ENCODE results near the gene IL22RA1. TPM values are rescaled to one million over a fixed set of nuclear protein-coding genes. Genes with fewer than 3 reads are reported as not detected.

IL22RA1 gene
- total and polyA plus RNA-seq, 9 of the 15 experiments (the other 6 are each of a cell fraction or from before 2014, with no cell fraction given): not detected

- Histone ChIP-seq H3K9ac (ENCODE audit: insufficient read depth in 1 of 2, low read depth in 2 of 2, low read length in 2 of 2) (no peak overlapping the region), H3K4me3 (no peak overlapping the region), H3K9me3 (replicated peaks; ENCODE audit: control insufficient read depth, insufficient read depth, low read depth, low read length) (no peaks in the 10 kb centered on the region), H3K4me2 (ENCODE audit: insufficient read depth, low read length) (no peak overlapping the region), H4K20me1 (replicated peaks; ENCODE audit: control insufficient read depth, insufficient read depth, low read length) (peaks cover 6% of the 10 kb centered on the region; the same call in 1 of the 2 replicates), H3K9me1 (ENCODE audit: control insufficient read depth, insufficient read depth, low read length) (no peaks in the 10 kb centered on the region), H3K4me1 (replicated peaks in 1 of 2; ENCODE audit: control insufficient read depth in 2 of 2, insufficient read depth in 2 of 2, low read length in 2 of 2) (no peaks in the 10 kb centered on the region), H3K36me3 (ENCODE audit: control insufficient read depth, insufficient read depth, low read length) (no peaks in the 10 kb centered on the region), H3K79me2 (ENCODE audit: control insufficient read depth, insufficient read depth, low read length) (no peaks in the 10 kb centered on the region), H2AFZ (ENCODE audit: low read depth, low read length) (no peak overlapping the region), H3K27ac (ENCODE audit: extremely low read depth, low read depth, low read length) (no peak overlapping the region), H3K27me3 (ENCODE audit: control insufficient read depth in 2 of 2, insufficient read depth in 2 of 2, low read length in 2 of 2) (peaks cover 3 to 40% of the 10 kb centered on the region in 2 experiments; a peak in 3 of 5 replicates)
- BruUV-seq (replicated peaks): no TSS peak
- POLR2A ChIA-PET: interaction anchor here (1.2 to 1.5 kb wide), 2 partner anchors 11 to 15 kb away, joined by 3 read pairs; no protein-coding TSS in a partner anchor
- FAIRE-seq: no peak
- 2% methylated on average over 4 of the region's 4 CpGs for WGBS (ENCODE audit: insufficient coverage, low coverage, missing lambda C conversion rate)
- in situ Hi-C loops (cut with MboI) (no loop called here), intact Hi-C loops (cut with micrococcal nuclease) (no loop called here)
- no peak for DNase-seq (ENCODE audit: extremely low read depth in 1 of 4, low spot score in 3 of 4)
- ATAC-seq: no peak
- TF ChIP-seq TAL1 (IDR thresholded peaks at IDR 0.05) (no peak), ZFP36 (IDR thresholded peaks at IDR 0.05; ENCODE audit: low read depth, low read length, partially characterized antibody) (peak; percentile 58)
- CTCF ChIA-PET (ENCODE audit: low intra/inter-chr PET ratio): interaction anchor here (0.5 kb wide), 1 partner anchor 81 kb away, joined by 4 read pairs; no protein-coding TSS in a partner anchor
Observed at GRCh38 chr1:24125456-24125855, 17.5 kb downstream of the IL22RA1 start.

- Histone ChIP-seq H3K4me2 (ENCODE audit: insufficient read depth, low read length) (no peak overlapping the region), H3K27me3 (ENCODE audit: control insufficient read depth in 2 of 2, insufficient read depth in 2 of 2, low read length in 2 of 2) (peaks cover 3 to 45% of the 10 kb centered on the region in 2 experiments; a peak in 3 of 5 replicates), H4K20me1 (replicated peaks; ENCODE audit: control insufficient read depth, insufficient read depth, low read length) (peaks cover 6% of the 10 kb centered on the region; the same call in 1 of the 2 replicates), H3K79me2 (ENCODE audit: control insufficient read depth, insufficient read depth, low read length) (no peaks in the 10 kb centered on the region), H2AFZ (ENCODE audit: low read depth, low read length) (no peak overlapping the region), H3K9me3 (replicated peaks; ENCODE audit: control insufficient read depth, insufficient read depth, low read depth, low read length) (no peaks in the 10 kb centered on the region), H3K4me3 (no peak overlapping the region), H3K4me1 (replicated peaks in 1 of 2; ENCODE audit: control insufficient read depth in 2 of 2, insufficient read depth in 2 of 2, low read length in 2 of 2) (no peaks in the 10 kb centered on the region), H3K36me3 (ENCODE audit: control insufficient read depth, insufficient read depth, low read length) (no peaks in the 10 kb centered on the region), H3K9ac (ENCODE audit: insufficient read depth in 1 of 2, low read depth in 2 of 2, low read length in 2 of 2) (no peak overlapping the region), H3K27ac (ENCODE audit: extremely low read depth, low read depth, low read length) (no peak overlapping the region), H3K9me1 (ENCODE audit: control insufficient read depth, insufficient read depth, low read length) (no peaks in the 10 kb centered on the region)
- FAIRE-seq (peak; percentile 26), ATAC-seq (no peak), DNase-seq (ENCODE audit: extremely low read depth in 1 of 4, low spot score in 3 of 4) (no peak)
- 0% methylated on average over 2 of the region's 2 CpGs for WGBS (ENCODE audit: insufficient coverage, low coverage, missing lambda C conversion rate)
- in situ Hi-C loops (cut with MboI): no loop called here
- intact Hi-C loops (cut with micrococcal nuclease): no loop called here
- no TSS peak for BruUV-seq (replicated peaks)
- ChIA-PET POLR2A (no interaction called here), CTCF (ENCODE audit: low intra/inter-chr PET ratio) (interaction anchor here (0.5 kb wide), 2 partner anchors 80 to 673 kb away, joined by 4 to 5 read pairs; no protein-coding TSS in a partner anchor)
- no peak for TF ChIP-seq MYNN (IDR thresholded peaks at IDR 0.05)
- no peak for TF ChIP-seq MYNN (CRISPR knock-in tag; IDR thresholded peaks at IDR 0.05)
- TF ChIP-seq, protein P1, sequence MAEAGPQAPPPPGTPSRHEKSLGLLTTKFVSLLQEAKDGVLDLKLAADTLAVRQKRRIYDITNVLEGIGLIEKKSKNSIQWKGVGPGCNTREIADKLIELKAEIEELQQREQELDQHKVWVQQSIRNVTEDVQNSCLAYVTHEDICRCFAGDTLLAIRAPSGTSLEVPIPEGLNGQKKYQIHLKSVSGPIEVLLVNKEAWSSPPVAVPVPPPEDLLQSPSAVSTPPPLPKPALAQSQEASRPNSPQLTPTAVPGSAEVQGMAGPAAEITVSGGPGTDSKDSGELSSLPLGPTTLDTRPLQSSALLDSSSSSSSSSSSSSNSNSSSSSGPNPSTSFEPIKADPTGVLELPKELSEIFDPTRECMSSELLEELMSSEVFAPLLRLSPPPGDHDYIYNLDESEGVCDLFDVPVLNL (CRISPR knock-in tag; IDR thresholded peaks at IDR 0.05; ENCODE audit: low read depth): no peak
- TF ChIP-seq, protein P2, sequence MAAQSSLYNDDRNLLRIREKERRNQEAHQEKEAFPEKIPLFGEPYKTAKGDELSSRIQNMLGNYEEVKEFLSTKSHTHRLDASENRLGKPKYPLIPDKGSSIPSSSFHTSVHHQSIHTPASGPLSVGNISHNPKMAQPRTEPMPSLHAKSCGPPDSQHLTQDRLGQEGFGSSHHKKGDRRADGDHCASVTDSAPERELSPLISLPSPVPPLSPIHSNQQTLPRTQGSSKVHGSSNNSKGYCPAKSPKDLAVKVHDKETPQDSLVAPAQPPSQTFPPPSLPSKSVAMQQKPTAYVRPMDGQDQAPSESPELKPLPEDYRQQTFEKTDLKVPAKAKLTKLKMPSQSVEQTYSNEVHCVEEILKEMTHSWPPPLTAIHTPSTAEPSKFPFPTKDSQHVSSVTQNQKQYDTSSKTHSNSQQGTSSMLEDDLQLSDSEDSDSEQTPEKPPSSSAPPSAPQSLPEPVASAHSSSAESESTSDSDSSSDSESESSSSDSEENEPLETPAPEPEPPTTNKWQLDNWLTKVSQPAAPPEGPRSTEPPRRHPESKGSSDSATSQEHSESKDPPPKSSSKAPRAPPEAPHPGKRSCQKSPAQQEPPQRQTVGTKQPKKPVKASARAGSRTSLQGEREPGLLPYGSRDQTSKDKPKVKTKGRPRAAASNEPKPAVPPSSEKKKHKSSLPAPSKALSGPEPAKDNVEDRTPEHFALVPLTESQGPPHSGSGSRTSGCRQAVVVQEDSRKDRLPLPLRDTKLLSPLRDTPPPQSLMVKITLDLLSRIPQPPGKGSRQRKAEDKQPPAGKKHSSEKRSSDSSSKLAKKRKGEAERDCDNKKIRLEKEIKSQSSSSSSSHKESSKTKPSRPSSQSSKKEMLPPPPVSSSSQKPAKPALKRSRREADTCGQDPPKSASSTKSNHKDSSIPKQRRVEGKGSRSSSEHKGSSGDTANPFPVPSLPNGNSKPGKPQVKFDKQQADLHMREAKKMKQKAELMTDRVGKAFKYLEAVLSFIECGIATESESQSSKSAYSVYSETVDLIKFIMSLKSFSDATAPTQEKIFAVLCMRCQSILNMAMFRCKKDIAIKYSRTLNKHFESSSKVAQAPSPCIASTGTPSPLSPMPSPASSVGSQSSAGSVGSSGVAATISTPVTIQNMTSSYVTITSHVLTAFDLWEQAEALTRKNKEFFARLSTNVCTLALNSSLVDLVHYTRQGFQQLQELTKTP (IDR thresholded peaks at IDR 0.05; ENCODE audit: low read depth in 1 of 2, partially characterized antibody in 2 of 2): peak in 1 of 2 experiments; percentile 34
- 0 out of 2 replicates have a peak, but pooled peaks have one; percentile 84 for TF ChIP-seq SMARCA5 (IDR thresholded peaks at IDR 0.05)
- no peak for TF ChIP-seq U2AF2 (optimal IDR thresholded peaks at IDR 0.05; ENCODE audit: low read depth, low read length)
- peak; percentile 100 for TF ChIP-seq BRD9 (IDR thresholded peaks at IDR 0.05; ENCODE audit: low read depth, partially characterized antibody)
- no peak for TF ChIP-seq ZNF124 (CRISPR knock-in tag; IDR thresholded peaks at IDR 0.05)
- TF ChIP-seq JUND (IDR thresholded peaks at IDR 0.05; ENCODE audit: borderline replicate concordance, low read depth, low read length): no peak
- TF ChIP-seq JUND (tag; IDR thresholded peaks at IDR 0.05; ENCODE audit: borderline replicate concordance, low read depth, low read length): no peak
Observed at GRCh38 chr1:24124980-24125379, 18.0 kb downstream of the IL22RA1 start.

Data from K562 (cell line).